Loucy (cell line): ENCODE measurements around the gene NHS.

Experiments used
- H2AFZ ChIP-seq: fragments of 200-600 bp; sonication (generic); 2 replicates; pipeline ENCODE4 v1.6.0; 2016; ENCODE audit warnings: antibody characterized with exemption, mild to moderate bottlenecking, low read length, moderate library complexity
- H3F3A ChIP-seq: fragments of 200-600 bp; 2 replicates; pipeline ENCODE4 v1.6.0; 2016; ENCODE audit warnings: antibody characterized with exemption, low read depth, mild to moderate bottlenecking
- H3K27me3 ChIP-seq: fragments of 200-600 bp; sonication (generic); 2 replicates; pipeline ENCODE4 v1.6.1; 2014; ENCODE audit warnings: low read length, mild to moderate bottlenecking; ENCODE audit not compliant: insufficient read depth, poor library complexity, severe bottlenecking
- H3K36me3 ChIP-seq: fragments of 200-600 bp; sonication (generic); 2 replicates; pipeline ENCODE4 v1.6.1; 2016; ENCODE audit warnings: low read length; ENCODE audit not compliant: insufficient read depth
- H3K4me1 ChIP-seq: fragments of 200-600 bp; sonication (generic); 2 replicates; pipeline ENCODE4 v1.5.1; 2014; ENCODE audit warnings: low read length, mild to moderate bottlenecking; ENCODE audit not compliant: insufficient read depth, poor library complexity, severe bottlenecking
- H3K4me2 ChIP-seq: fragments of 200-600 bp; sonication (generic); 2 replicates; pipeline ENCODE4 v1.6.0; 2014; ENCODE audit warnings: antibody characterized with exemption, low read length, low read depth, mild to moderate bottlenecking; ENCODE audit not compliant: poor library complexity, severe bottlenecking
- H3K4me3 ChIP-seq: fragments of 200-600 bp; sonication (generic); 2 replicates; pipeline ENCODE4 v1.5.1; 2014; ENCODE audit warnings: low read length, mild to moderate bottlenecking, mixed read lengths; ENCODE audit not compliant: poor library complexity, severe bottlenecking
- H3K79me2 ChIP-seq: fragments of 200-600 bp; sonication (generic); 2 replicates; pipeline ENCODE4 v1.6.1; 2014; ENCODE audit warnings: low read length; ENCODE audit not compliant: insufficient read depth
- H3K9ac ChIP-seq: fragments of 200-600 bp; sonication (generic); 2 replicates; pipeline ENCODE4 v1.6.0; 2014; ENCODE audit warnings: mild to moderate bottlenecking, low read depth, low read length, moderate library complexity; ENCODE audit not compliant: poor library complexity, severe bottlenecking
- H3K9me2 ChIP-seq: fragments of 200-600 bp; sonication (generic); replicated peaks from 2 replicates; pipeline ENCODE4 v1.6.1; 2016; ENCODE audit warnings: low read depth, low read length, mixed read lengths
- H3K9me3 ChIP-seq: fragments of 200-600 bp; sonication (generic); 2 replicates; pipeline ENCODE4 v1.6.1; 2014; ENCODE audit warnings: mild to moderate bottlenecking, antibody characterized with exemption, low read length, low read depth; ENCODE audit not compliant: insufficient read depth
- H4K20me1 ChIP-seq: fragments of 200-600 bp; sonication (generic); 2 replicates; pipeline ENCODE4 v1.6.0; 2014; ENCODE audit warnings: antibody characterized with exemption, low read length, mild to moderate bottlenecking; ENCODE audit not compliant: insufficient read depth, poor library complexity, severe bottlenecking
- EZH2phosphoT487 ChIP-seq: fragments of 200-600 bp; IDR thresholded peaks from 2 replicates; pipeline ENCODE4 v1.6.1; 2018; ENCODE audit warnings: antibody characterized with exemption, mild to moderate bottlenecking, moderate library complexity, borderline replicate concordance
- TF ChIP-seq, protein P1 (sequence below): fragments of 200-600 bp; sonication (generic); conservative IDR thresholded peaks from 2 replicates; pipeline ENCODE4 v1.5.1; 2014; ENCODE audit warnings: mild to moderate bottlenecking, antibody characterized with exemption, low read length

The NHS gene

DNA sequence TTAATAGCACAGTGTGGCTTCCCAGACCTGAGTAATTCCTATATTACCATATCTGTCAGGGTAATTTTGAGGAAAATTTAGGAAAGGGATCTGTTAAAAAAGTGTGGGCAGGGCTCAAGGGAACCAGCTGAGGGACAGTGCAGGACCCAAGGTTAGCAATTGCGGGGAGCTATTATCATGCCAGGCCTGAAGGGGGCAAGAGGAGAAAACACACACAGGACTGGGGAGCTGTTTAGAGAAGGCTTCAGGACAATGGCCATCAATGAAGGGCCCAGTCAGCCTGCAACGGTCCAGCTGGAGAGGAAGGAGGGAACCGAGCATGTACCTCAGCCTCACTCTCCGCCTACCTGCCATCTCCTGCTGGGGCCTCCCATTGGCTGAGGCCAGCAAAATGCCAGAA, 19.0 kb upstream of the NHS start:
- no peak for TF ChIP-seq EZH2phosphoT487
- TF ChIP-seq, protein P1, sequence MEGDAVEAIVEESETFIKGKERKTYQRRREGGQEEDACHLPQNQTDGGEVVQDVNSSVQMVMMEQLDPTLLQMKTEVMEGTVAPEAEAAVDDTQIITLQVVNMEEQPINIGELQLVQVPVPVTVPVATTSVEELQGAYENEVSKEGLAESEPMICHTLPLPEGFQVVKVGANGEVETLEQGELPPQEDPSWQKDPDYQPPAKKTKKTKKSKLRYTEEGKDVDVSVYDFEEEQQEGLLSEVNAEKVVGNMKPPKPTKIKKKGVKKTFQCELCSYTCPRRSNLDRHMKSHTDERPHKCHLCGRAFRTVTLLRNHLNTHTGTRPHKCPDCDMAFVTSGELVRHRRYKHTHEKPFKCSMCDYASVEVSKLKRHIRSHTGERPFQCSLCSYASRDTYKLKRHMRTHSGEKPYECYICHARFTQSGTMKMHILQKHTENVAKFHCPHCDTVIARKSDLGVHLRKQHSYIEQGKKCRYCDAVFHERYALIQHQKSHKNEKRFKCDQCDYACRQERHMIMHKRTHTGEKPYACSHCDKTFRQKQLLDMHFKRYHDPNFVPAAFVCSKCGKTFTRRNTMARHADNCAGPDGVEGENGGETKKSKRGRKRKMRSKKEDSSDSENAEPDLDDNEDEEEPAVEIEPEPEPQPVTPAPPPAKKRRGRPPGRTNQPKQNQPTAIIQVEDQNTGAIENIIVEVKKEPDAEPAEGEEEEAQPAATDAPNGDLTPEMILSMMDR = no peak
- no peaks in the 10 kb centered on the region for H3K9me2 ChIP-seq
- no peak overlapping the region for H2AFZ ChIP-seq
- no peak overlapping the region for H3K9ac ChIP-seq
- H3K36me3 ChIP-seq = no peaks in the 10 kb centered on the region
- H3K79me2 ChIP-seq = no peaks in the 10 kb centered on the region
- H3K4me1 ChIP-seq = no peaks in the 10 kb centered on the region
- no peaks in the 10 kb centered on the region for H3K27me3 ChIP-seq
- no peaks in the 10 kb centered on the region for H3F3A ChIP-seq
- no peaks in the 10 kb centered on the region for H3K9me3 ChIP-seq
- no peaks in the 10 kb centered on the region for H4K20me1 ChIP-seq
- no peak overlapping the region for H3K4me3 ChIP-seq
- H3K4me2 ChIP-seq = no peak overlapping the region

DNA sequence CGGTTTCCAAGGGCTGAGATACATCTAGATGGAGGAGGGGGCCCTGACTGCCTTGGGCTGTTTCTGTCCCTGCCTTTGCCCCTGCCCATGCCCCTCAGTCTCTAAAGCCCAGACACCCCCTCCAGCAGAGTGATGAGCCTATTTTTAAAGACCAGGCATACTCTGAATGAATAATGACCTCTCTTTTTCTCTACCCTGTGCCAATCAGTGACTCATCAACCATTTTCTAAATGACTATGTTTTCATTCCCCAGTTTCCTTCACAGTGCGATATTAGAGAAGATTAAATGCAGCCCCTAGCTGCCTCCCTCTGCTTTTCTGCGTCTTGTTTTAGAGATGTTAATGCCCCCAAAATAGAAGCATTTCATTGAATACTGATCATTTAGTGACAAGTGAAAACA, 15.5 kb upstream of the NHS start:
- no peaks in the 10 kb centered on the region for H3K27me3 ChIP-seq
- TF ChIP-seq, protein P1 = no peak
- TF ChIP-seq EZH2phosphoT487 = no peak

DNA sequence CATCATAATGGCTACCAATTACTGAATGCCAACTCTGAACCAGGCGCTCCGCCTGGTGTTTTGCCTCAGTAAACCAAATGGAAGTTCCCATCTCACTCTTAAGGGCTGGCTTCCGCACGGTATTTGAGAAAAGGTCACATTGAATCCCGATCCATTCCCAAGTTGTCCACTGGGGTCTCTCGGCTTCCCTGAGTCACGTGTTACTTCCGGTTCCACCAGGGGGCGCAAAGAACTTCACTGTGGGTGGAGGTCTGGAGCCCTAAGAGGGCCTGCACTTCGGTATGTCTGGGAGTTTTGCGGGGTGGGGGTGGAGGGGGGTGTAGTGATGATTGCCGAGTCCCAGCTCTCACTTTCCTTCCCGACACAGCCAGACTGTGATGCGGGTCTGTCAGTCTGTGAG, 13.4 kb upstream of the NHS start:
- Histone ChIP-seq H3K4me3 (no peak overlapping the region), H3F3A (no peaks in the 10 kb centered on the region), H2AFZ (no peak overlapping the region), H3K9me3 (no peaks in the 10 kb centered on the region), H3K9me2 (no peaks in the 10 kb centered on the region), H4K20me1 (no peaks in the 10 kb centered on the region), H3K4me1 (no peaks in the 10 kb centered on the region), H3K79me2 (no peaks in the 10 kb centered on the region), H3K9ac (no peak overlapping the region), H3K27me3 (no peaks in the 10 kb centered on the region), H3K36me3 (no peaks in the 10 kb centered on the region), H3K4me2 (no peak overlapping the region)
- TF ChIP-seq, protein P1 = peak; percentile 49
- TF ChIP-seq EZH2phosphoT487 = no peak

More for the DNA sequence above, 15.5 kb upstream of the NHS start:
- no peak overlapping the region for H3K4me2 ChIP-seq
- no peaks in the 10 kb centered on the region for H3K9me2 ChIP-seq
- H4K20me1 ChIP-seq = no peaks in the 10 kb centered on the region
- H3K9me3 ChIP-seq = no peaks in the 10 kb centered on the region
- no peaks in the 10 kb centered on the region for H3F3A ChIP-seq
- no peaks in the 10 kb centered on the region for H3K36me3 ChIP-seq
- H3K79me2 ChIP-seq = no peaks in the 10 kb centered on the region
- no peak overlapping the region for H3K9ac ChIP-seq
- H3K4me1 ChIP-seq = no peaks in the 10 kb centered on the region
- no peak overlapping the region for H2AFZ ChIP-seq
- no peak overlapping the region for H3K4me3 ChIP-seq
